GM18519 (cell line): Measurements from ENCODE around the gene CACNB2.
"Not testable (repeated sequence)": the region's sequence is repeated elsewhere in the genome, so short reads cannot be mapped to it uniquely, and the experiment has no call there.

ENCODE experiments used
- ATAC-seq: cut with Tn5 transposase; IDR thresholded peaks from one replicate; pipeline ENCODE4 v1.9.1; 2021; ENCODE audit warnings: mild to moderate bottlenecking, moderate library complexity; ENCODE audit not compliant: unreplicated experiment, low FRiP score

The CACNB2 gene

GRCh38 chr10:18549105-18549504 lies 408.9 kb downstream of the CACNB2 start:
- ATAC-seq, result no peak

DNA sequence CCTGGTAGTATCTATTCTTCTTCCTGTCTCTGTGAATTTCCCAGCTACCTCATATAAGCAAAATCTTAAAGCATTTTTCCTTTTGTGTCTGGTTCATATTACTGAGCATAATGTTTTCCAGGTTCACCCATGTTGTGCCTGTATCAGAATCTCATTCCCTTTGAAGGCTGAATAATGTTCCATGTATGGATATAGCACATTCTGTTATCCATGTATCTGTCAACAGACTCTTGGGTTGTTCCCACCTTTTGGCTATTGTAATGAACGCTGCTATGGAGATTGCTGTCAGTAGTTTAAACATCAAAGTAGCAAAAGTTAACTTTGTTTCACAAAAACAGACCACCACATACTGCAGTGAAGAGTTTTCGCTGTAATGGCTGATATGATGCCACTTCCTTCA lies 411.2 kb downstream of the CACNB2 start:
- ATAC-seq, result no peak

- no peak for ATAC-seq
Observed at GRCh38 chr10:18554479-18554878, 414.3 kb downstream of the CACNB2 start.

DNA sequence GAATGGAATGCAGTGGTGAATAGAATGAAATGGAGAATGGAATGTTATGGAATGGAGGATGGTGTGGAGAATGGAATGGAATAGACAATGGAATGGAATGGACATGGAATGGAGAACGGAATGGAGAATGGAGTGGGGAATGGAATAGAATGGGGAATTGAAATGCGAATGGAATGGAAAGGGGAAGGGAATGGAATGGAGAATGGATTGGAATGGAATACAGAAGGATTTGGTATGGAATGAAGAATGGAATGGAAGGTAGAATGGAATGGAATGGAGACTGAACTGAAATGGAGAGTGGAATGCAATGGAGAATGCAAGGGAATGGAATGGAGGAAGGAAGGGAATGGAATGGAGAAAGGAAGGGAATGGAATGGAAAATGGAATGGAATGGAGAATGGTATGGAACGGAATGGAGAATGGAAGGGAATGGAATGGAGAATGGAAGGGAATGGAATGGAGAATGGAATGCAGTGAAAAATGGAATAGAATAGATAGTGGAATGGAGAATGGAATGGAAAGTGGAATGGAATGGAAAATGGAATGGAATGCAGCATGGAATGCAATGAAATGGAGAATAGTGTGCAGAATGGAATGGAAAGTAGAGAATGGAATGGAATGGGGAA lies 416.4 kb downstream of the CACNB2 start:
- no peak for ATAC-seq

- no peak for ATAC-seq
Observed at GRCh38 chr10:18557960-18558359, 417.7 kb downstream of the CACNB2 start.

- ATAC-seq, result no peak
Observed at GRCh38 chr10:18561861-18562551, 421.8 kb downstream of the CACNB2 start.

DNA sequence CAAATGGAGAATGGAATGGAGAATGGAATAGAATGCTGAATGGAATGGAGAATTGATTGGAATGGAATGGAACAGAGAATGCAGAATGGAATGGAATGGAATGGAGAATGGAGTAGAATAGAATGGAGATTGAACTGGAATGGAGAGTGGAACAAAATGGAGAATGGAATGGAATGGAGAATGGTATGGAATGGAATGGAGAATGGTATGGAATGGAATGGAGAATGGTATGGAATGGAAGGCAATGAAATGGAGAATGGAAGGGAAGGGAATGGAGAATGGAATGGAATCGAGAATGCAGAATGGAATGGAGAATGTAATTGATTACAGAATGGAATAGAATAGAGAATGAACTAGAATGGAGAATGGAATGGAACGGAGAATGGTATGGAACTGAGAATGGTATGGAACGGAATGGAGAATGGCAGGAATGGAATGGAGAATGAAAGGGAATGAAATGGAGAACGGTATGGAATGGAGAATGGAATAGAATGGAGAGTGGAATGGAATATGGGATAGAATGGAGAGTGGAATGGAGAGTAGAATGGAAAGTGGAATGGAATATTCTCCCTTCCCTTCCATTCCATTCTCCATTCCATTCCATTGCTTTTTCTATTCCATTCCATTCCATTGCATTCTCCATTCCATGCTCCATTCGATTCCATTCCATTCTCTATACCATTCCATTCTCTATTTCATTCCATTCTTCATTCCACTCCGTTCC lies 422.9 kb downstream of the CACNB2 start:
- ATAC-seq, result no peak

DNA sequence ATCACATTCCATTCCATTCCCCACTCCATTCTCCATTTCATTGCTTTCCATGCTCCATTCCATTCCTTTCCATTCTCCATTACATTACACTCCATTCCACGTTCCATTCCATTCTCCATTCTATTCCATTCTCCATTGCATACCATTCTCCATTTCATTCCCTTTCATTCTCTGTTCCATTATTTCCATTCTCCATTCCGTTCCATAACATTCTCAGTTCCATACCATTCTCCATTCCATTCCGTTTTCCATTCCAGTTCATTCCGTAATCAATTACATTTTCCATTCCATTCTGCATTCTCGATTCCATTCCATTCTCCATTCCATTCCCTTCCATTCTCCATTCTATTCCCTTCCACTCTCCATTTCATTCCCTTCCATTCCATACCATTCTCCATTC lies 424.8 kb downstream of the CACNB2 start:
- ATAC-seq, result no peak

- no peak for ATAC-seq
Observed at GRCh38 chr10:18566177-18566576, 426.0 kb downstream of the CACNB2 start.

- no peak for ATAC-seq
Observed at GRCh38 chr10:18567343-18567856, 427.2 kb downstream of the CACNB2 start.

DNA sequence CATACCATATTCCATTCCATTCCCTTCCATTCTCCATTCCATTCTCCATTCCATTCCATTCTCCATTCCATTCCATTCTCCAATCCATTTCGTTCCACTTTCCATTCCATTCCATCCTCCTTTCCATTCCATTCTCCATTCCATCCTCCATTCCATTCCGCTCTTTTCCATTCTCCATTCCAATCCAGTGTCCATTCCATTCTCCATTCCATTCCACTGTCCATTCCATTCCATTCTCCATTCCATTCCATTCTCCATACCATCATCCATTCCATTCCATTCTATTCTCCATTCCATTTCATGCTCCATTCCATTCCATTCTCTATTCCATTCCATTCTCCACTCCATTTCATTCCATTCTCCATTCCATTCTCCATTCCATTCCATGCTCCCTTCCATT lies 430.2 kb downstream of the CACNB2 start:
- ATAC-seq, result not testable (repeated sequence)

DNA sequence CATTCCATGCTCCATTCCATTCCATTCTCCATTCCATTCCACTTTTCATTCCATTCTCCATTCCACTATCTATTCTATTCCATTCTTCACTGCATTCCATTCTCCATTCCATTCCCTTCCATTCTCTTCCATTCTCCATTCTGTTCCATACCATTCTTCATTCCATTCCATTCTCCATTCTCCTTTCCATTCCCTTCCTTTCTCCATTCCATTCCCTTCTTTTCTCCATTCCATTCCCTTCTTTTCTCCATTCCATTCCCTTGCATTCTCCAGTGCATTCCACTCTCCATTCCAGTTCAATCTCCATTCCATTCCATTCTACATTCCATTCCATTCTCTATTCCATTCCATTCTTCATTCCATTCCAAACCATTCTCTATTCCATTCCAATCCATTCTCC lies 430.9 kb downstream of the CACNB2 start:
- no peak for ATAC-seq

DNA sequence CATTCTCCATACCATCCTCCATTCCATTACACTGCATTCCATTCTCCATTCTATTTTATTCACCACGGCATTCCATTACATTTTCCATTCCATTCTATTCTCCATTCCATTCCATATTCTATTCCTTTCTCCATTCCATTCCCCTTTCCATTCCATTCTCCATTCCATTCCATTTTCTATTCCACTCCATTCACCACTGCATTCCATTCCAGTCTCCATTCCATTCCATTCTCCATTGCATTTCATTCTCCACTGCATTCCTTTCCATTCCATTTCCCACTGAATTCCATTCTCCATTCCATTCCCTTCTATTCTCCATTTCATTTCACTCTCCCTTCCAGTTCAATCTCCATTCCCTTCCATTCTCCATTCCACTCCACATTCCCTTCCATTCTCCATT lies 431.6 kb downstream of the CACNB2 start:
- no peak for ATAC-seq

GRCh38 chr10:18572959-18573561 lies 432.8 kb downstream of the CACNB2 start:
- no peak for ATAC-seq

GRCh38 chr10:18576586-18576985 lies 436.4 kb downstream of the CACNB2 start:
- ATAC-seq, result no peak

- no peak for ATAC-seq
Observed at GRCh38 chr10:18577823-18578685, 437.8 kb downstream of the CACNB2 start.

DNA sequence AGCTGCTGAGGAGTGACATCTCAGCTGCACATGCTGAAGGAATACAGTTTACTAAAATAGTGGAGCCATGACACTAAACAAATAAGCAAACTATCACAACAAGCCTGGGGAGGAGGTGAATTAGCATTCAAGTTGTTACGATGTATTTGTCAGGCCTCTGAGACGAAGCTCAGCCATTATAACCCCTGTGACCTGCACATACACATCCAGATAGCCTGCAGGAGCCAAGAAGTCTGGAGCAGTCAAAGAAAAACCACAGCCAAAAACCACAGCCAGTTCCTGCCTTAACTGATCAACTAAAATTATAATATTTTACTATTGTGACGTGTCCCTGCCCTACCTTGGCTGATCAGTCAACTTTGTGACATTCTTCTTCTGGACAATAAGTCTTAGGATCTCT lies 442.6 kb downstream of the CACNB2 start:
- ATAC-seq, result no peak

DNA sequence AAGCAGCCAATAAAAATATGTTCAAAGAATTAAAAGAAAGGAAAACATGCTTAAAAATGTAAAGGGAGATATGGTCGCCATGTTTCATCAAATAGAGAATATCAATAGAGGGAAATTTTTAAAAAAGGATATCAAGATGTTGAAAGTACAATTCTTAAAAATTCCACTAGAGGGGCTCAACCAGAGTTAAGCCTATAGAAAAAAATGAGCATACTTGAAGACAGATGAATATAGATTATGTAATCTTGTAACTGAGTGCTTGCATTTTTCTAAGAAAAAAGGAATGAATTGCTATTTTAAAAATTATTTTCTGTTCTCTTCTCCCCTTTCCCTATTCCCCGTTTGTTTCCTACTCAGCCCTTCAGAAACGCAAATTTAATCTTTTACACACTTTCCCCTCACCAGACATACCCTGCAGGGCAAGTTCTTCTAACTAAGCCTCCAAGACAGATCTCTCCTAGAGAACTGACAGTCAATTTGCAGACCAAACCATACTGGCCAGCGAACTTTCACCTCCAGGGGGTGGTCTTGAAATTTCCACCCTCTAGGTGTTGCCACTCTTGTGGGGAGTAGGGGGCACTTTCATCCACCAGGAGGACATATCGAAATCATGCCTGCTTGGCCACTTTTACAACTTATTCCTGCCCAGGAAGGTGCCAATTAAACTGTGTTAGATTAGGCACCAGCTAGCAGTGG lies 443.5 kb downstream of the CACNB2 start:
- no peak for ATAC-seq

DNA sequence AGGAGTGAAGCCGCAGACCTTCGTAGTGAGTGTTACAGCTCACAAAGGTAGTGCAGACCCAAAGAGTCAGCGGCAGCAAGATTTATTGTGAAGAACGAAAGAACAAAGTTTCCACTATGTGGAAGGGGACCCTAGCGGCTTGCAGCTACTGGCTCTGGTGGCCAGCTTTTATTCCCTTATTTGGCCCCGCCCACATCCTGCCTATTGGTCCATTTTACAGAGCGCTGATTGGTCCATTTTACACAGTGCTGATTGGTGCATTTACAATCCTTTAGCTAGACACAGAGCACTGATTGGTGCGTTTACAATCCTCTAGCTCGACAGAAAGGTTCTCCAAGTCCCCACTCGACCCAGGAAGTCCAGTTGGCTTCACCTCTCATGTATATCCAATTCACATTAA lies 446.4 kb downstream of the CACNB2 start:
- ATAC-seq, result not testable (repeated sequence)

DNA sequence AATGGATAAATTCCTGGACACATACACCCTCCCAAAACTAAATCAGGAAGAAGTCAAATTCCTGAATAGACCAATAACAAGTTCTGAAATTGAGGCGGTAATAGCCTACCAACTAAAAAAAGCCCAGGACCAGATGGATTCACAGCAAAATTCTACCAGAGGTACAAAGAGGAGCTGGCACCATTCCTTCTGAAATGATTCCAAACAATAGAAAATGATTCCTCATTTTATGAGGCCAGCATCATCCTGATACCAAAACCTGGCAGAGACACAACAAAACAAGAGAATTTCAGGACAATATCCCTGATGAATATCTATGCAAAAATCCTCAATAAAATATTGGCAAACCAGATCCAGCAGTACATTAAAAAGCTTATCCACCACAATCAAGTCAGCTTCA lies 450.9 kb downstream of the CACNB2 start:
- not testable (repeated sequence) for ATAC-seq
